Eye (tissue), 1 donor: Measurements from ENCODE around the gene KCNC1.

Experiments
- DNase-seq: peaks from one replicate; pipeline ENCODE4 v3.0.0-alpha.2; 2015

Gene KCNC1

DNA sequence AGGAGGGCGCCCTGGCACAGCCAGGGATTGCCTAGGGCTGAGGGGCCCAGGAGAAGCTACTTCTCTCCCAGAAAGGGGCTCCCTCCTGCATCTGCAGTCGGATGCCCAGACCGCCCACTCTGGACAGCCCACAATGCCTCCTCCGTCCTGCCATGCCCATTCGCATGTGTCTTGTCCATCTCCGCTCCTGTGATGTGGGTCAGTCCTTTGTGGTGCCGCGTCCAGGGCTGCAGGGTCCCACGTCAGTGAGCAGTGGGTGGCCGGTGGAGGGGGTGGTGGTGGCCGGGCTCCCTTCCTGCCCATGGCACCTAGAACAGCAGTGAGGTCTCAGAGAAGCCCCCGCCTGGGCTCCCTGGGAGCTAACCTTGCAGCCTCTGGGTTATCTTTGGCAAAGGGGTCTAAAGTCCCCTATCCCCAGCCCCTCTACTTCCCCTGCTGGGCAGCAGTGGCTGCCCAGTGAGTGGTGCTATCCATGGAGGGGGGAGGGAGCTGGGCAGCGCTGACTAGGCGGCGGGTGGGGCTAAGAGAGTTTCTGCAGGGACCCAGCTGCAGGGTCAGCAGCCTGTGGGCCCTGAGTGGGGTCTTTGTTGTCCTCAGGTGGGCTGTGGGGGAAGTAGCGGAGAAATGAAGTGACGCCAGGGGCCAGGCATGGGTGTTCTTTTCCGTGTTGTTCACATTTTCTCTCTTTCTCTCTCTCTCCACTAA is 41.1 kb downstream of the KCNC1 start:
- DNase-seq = no peak

DNA sequence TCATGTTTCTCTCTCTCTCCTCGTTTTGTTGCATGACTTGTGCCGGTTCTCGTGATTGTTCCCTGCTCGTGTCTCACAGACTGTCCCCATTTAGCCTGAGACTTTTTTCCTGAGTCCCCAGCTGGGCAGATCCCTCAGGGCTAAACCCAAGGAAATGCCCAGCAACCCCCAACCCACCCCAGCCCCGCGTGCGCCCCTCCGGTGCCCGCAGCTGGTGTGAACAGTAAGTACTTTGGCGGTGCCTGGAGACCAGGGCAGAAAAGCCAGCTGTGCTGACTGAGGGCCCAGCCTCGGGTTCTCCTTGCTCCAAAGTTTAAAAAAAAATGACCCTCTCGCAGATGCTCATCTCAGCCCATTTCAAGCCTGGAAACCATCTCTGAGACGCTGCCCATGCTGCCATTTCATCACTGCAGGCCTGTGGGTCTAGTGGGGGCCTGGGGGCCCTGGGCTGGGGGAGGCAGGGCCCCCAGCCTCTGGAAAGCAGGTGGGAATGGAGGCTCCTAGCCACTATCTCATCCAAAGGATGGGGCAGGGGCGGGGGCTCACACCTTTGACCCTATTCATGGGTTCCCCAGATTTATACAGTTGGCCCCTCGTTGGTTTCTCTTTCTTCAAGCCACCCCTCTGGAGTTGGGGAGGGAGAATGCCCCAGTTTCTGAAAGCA is 41.8 kb downstream of the KCNC1 start:
- no peak for DNase-seq

DNA sequence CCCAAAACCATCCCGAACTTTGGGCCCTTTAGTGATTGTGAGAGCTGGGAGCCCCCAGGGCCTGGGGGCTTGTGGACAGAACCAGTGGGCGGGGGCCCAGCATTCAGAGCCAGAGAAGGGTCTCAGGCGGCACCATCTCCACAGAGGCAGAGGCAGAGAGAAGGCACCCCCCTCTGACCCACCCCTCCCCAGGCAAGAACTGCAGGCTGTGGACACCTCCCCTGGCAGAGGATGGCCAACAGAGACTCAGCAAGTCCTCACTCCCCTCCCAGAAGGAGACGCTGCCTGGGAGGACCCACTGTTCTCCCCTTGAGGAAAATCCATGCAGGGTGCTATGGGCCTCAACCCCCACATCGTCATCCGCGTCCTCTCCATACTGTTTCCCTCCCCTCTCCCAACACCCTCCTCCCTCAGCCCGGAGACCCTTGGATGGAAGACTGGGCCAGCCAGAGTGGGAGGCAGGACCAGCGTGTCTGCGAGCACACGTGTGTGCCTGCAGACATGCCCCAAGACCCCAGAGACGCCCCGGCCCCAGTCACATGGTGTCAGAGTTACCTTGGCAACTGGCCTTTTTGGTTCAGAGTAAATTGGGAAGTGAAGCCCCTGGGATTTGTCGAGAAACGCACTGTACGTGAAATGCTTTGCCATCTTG is 42.6 kb downstream of the KCNC1 start:
- no peak for DNase-seq

DNA sequence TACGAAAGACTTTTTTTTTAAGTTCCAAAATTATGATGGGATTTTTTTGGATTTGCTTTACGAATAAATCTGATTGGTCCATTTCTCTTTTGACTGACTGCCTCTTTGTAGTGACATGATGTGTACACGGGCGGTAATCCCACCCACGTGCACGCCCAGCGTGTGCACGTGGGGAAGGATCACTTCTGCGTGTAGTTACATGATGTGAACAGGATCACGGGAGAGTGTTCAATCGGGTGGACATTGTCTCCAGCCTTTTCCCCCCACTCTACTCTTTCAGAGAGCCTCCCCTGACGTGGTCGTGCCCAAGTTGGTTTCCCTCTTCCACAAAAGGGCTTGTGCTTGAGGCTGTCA is 43.1 kb downstream of the KCNC1 start:
- no peak for DNase-seq

DNA sequence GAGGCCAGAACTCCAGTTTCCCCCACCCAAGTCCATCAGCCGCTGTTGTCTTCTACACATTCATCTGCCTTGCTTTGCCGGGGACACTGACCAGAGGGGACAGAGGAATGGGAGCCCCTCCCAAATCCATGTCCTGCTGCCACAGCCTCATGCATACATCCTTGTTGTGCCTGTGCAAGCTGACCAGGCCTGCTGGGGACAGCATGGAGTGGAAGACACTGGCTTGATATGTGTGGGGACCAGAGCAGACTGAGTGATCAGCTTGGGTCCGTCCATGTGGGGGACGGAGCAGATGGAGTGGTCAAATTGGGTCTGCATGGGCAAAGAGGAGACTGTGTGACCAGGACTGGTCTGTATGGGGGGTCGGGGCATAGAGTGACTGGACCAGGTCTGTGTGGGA is 43.8 kb downstream of the KCNC1 start:
- DNase-seq = no peak

DNA sequence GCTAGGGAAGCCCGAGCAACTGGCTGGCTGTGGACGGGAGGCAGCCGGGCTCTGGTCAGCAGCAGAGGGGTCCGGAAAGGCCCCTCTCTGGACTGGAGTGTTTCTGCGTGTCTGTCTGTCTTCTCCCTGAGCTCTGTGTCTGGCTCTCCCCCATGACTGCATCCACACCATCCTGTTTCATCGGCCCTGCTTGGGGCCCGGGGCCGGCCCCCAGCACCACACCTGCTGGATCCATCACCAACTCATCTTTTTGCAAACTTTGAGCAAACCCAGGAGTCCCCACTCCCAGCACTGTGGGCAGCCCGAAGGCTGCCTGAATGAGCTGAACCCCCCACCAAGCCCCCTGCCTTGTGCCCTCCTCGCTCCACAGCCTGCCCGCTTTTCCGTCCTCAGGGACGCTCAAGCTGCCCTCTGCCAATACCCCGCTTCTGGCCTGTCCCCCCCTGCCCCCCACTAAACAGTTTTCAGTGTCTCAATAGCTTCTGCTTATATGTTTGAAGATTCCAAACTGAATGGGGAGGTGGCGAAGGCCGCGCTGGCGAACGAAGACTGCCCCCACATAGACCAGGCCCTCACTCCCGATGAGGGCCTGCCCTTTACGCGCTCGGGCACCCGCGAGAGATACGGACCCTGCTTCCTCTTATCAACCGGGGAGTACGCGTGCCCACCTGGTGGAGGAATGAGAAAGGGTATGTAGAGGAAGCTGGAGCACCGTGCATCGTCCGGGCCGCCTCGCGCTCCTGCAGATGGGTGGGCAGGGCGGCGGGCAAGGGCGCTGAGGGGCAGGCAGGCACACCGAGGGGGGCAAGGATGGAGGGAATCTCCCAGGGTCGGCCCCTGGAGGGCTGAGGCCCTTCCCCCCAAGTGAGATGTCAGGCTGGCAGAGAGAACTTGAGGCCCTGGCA is 44.6 kb downstream of the KCNC1 start:
- DNase-seq = no peak

DNA sequence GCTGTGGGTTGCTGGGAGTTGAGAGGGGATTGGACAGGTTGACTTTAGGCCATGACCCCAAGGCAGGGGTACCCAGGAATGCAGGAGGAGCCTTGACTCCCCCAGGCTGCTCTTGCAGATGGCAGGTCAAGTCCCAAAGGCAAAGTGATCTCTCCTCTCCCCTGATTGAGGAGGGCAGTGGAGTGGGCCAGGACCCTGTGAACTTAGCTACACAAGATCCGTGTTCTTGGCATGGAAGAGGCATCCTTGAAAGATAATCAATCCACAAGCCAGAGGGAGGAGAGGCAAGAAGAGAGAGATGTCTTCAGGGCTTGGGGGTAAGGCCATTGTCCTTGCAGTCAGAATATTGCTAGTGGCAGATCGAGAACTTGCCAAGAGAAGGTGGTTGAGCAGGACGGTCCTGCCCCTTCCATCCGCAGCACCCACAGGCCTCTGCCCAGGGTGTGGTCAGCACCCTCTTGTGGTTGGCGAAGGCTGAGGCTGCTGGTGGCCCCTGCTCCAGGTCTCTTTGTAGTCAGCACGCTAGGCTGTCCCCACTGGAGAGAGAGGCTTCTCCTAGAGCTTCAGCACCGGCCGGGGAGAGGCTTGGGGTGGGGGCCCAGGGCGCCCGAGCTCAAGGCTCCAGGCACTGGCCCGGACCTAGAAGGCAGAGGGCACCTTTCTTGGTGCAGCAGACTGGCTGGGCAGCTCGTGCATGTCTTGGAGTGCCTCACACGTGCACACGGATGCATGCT is 45.4 kb downstream of the KCNC1 start:
- DNase-seq = no peak

DNA sequence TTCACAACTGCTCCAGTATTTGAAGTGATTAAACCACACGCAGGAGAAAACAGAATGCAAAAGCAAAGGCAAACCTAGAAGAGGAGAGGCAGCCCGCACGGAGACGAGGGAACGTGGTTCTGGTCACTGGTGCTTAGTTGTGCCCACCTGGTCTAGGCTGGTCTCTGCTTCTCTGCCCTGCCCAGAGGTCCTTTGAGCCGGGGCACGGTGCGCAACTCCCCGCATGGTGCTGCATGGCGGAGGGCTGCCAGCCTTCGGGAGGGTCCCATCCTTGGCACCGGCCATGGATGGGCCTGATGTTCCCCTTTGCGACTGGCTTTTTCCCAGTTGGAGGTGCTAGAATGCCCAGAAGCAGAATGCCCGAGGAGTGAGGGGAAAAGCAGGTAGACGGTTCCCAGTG is 46.1 kb downstream of the KCNC1 start:
- DNase-seq = no peak

DNA sequence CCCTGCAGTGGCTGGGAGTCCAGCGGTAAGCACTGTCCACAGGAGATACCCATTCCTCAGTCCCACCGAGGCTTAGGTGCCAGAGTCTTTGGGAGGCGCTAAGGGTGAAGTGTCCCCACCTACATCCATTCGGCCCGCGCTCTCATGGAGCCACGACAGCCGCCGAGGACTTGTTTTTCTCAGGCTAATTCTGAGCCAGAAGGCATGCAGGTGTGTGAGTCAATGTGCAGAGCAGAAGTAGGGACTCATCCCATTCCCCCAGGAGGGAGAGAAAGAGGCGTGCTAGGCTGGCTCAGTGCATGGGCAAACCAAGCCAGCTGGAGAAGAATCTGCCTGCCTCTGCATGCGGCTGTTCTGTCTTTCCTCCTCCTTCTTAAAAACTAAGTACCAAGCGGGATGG is 46.6 kb downstream of the KCNC1 start:
- DNase-seq = no peak

DNA sequence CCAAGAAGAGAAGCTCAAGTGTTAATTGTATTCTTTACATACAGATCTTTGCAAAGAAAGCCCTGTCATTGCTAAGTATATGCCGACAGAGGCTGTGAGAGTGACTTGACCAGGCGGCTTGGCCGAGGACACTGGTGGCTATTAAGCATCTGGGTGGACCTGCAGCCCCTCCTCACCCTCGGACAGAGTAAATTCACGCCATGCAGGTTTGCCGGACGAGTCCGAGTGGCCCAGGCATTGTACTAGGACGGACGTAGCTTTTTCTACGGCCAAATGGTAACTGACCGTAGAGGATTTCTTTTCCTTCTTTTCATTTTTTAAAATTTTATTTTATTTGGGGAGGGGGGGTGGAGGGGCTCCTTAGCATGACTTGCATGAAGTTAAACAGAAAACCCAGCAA is 47.0 kb downstream of the KCNC1 start:
- no peak for DNase-seq

DNA sequence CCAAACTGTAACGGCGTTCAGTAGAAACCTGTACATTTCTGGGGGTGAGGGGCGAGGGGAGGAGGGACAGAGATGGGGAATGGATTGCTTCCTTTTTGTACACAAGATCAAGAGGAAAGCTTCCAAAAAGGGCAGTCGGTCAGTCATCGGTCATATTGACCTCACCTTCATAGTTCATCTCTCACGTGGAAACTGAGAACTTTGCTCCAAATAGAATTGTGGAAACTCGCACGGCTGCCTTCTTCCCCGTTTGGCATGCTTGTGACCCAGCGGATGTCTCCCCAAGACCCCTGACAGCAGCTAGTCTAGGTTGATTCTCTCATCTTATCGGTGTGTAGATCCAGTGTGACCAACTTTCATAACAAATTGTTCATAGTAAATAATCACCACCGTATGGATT is 47.6 kb downstream of the KCNC1 start:
- DNase-seq = no peak

DNA sequence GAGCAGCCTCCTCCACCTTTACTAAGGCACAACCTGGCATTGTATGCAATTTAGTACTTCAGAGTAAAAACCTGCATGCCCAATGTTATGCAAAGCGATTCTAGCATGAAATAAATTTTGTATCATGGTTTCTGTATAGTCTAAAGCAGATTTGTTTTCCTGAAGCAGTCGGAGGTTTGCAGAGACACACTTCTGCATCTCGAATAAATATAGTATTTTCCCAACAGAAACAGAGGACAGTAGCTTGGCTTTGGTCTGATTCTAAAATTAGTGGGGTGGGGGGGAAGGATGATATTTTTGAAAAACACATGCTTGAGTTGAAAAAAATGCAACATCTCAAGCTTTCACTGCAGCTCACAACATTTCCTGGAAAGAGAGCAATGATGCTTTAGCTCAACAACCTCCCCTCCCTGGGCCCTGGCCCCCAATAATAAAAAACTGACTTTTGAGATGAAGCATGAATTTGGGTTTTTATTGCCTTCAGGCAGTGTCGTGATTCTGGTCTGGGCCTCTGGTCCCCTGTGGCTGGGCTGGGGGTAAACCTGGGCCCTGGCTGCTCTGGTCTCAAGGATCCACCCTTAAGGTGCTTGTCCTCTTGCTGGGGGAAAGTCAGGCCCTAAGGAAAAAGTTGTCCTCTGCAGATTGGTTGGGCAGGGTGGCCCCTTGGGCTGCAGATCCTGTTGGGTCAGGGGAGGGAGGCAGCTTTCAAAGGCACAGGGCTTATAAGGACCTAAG is 48.2 kb downstream of the KCNC1 start:
- DNase-seq = no peak

DNA sequence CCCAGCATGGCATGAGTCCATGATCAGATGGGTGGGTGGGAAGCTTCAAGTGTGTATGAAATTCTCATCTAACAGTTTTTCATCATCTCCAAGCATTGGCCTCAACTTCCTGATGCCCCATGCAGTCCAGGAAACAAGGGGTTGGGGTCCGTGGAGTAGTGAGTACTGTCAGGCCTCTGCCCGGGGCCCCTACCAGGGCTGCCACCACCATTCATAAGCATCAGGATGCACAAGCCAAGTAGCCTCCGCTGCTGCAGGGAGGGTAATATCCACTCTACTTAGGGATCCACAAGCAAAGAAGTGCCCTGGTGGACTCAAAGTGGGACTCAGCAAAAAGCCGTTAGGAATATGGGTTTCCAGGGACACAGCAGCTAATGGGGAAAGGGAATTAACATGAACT is 49.3 kb downstream of the KCNC1 start:
- DNase-seq = no peak

DNA sequence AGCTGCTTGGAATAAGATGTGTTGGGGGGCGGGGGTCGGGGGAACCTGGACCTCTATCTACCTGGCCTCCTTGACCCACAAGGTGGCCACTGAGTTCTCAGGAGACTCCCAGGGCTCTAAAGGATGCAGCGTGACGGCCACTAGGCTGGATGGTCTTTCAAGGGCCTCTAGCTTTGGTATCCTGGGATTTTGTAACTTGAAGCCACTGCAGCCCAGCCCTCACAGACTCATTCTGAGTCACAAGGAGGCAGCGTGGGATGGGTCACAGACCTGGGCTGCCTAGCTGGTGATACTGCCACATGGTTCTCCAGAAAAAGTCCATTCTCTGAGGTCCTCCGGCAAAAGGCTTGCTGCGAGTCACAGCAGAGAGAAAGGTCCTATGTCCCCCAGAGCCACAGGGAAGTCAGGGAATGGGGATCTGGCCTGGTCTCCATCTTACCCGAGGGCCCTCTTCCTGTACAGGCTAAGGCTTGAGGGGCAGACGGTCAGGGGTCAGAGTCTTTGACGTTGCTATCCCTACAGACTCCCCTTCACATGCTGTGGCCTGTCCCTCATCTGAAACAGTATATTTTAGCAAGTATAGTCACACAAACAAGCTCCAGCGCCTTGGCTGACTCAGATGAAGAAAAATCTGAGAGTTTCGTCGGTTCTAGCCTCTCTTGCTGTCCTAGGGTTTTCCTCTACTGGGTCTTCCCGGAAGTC is 52.4 kb downstream of the KCNC1 start:
- DNase-seq = no peak

DNA sequence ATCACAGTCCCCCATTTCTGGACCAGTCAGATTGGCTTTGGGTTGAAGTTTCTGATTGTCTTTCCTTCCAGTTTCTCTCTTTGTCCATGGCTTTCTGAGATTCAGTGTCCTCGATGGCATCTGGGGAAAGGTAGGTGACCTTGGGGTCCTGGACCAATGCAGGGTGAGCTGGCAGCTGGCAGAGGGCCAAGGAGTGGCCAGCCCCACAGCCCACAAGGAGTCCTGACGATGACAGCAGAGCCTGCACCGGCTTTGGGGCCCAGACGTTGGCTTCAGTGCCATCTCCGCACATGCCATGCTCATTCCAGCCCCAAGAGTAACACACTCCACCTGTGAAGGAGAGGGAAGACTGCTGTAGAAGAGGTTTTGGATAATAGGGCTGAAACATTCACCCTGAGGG is 53.5 kb downstream of the KCNC1 start:
- no peak for DNase-seq

DNA sequence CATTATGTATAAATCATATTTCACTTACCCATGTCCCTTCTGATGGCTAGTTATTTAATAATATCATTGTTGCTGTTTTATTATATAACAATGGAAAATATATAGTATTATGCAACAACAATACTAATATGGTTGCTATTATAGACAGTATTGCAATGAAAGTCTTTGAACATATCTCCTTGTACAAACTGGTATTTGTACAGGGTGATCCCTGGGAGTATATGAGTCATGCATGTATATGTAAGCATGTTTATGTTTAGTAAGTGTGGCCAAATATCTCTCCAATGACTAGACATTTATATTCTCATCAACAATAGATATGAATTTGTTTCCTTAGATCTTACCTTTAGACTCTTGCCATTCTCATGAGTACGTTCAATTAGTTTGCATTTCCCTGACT is 55.9 kb downstream of the KCNC1 start:
- DNase-seq = no peak

DNA sequence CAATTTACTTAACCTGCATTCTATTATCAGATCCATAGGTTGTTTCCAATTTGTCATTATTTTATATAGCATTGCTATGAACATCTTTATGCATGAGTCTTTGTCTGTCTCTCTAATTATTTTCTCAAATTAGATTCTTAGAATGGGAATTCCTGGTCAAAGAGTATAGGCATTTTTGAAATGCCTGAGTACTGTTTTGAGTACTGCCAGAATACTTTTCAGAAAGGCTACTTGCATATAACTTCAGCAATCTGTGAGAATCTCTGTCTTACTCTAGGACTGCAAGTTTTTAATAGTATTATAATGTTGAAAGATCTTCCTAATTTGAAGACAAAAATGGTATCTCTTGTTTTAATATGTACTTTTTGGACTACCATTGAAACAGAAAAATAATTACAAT is 56.6 kb downstream of the KCNC1 start:
- DNase-seq = no peak

DNA sequence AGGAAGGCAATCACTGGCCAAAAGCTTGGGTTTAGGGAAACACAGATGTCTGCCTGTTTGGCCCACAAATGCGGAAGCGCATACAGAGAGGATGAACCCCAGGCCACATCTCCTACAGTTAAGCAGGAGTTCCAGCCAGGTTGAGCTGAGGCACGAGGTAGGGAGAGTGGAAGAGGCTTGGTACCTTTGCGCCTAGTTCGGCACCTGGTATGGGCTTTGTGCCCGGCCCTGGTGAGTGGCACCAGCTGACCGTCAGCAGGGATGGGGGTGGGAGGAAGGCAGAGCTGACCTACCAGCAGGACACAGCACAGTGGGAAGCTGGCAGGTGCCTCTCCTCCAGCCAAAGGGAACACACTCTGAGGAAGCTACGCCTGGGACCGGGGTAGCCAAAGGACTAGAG is 57.6 kb downstream of the KCNC1 start:
- DNase-seq = no peak

DNA sequence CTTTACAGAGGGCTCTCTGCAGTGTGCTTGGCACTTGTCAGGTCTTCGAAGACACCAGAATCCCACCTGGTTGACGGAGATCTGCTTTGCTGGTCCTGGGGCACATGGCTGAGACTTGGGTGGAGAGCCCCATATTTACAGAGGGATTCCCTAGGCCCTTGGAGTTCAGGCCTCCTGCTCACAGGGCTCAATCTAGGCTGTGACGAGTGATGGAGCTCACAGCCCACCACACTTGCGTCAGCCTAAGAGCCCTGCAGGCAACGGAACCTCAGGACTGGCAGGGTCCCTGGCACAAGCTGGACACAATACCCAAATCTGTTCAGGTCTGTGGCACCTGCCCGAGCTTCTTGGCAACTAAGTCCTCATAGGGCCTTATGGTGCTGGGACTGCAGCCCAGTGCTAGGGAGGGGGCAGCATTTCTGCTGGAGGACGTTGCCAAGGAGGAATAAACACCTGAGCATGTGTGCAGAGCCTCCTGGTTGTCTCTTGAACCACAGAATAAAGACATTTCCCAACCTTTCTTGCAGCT is 59.1 kb downstream of the KCNC1 start:
- DNase-seq = no peak

DNA sequence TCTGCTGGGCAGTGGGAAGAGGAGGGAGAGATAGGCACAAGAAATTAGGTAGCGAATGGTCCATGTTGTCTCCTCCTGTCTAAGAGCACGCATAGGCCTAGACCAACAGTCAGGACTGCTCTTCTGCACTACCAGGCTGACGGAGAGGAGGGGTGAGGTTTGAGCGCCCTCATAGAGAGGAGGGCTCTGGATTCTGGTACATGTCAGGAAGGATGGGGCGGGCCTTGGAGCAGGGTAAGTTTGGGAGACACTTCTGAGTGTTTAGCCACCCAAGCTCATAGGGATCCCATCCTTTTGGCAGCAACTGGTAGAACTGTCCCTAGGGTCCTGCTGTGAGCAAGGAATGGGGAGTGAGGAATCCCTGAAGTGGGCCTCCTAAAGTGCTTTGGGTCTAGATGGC is 60.4 kb downstream of the KCNC1 start:
- DNase-seq = no peak

DNA sequence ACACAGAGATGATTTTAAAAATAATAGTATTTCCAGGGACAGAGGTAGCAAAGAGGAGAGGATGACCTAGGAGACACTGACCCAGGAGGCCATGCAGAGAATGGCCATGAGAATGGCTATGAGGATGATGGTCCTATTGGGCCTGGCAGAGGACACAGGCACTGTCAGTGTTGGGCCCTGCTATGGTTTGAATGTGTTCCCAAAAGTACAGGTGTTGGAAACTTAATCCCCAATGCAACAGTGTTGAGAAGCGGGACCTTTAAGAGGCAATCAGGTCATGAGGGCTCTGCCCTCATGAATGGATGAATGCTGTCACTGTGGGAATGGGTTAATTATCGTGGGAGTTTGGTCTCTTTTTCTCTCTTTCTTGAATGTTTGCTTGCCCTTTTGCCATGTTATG is 61.6 kb downstream of the KCNC1 start:
- DNase-seq = no peak
